Esophagus (tissue), 2 donors: ENCODE results near the gene TEC. TPM values are rescaled to one million over a fixed set of nuclear protein-coding genes. Genes with fewer than 3 reads are reported as not detected.
"Not testable (repeated sequence)": the region's sequence is repeated elsewhere in the genome, so short reads cannot be mapped to it uniquely, and the experiment has no call there.

ENCODE experiments used
- H3K27ac ChIP-seq, 2 donors: one replicate each; pipeline ENCODE4 v1.5.1; 2013; ENCODE audit warnings: low read depth in 2 of 2, mild to moderate bottlenecking in 2 of 2, inconsistent platforms in 1 of 2, low read length in 1 of 2, moderate library complexity in 1 of 2
- H3K27me3 ChIP-seq, 2 donors: one replicate each; pipeline ENCODE4 v1.6.1; 2013; ENCODE audit warnings: low read length in 2 of 2, control low read depth in 1 of 2, mild to moderate bottlenecking in 1 of 2; ENCODE audit not compliant: insufficient read depth in 2 of 2, control insufficient read depth in 1 of 2
- H3K36me3 ChIP-seq, 2 donors: one replicate each; pipeline ENCODE4 v1.6.1; 2013; ENCODE audit warnings: low read length in 1 of 2; ENCODE audit not compliant: control insufficient read depth in 2 of 2, insufficient read depth in 2 of 2
- H3K4me1 ChIP-seq, 2 donors: one replicate each; pipeline ENCODE4 v1.6.1; 2013; ENCODE audit warnings: low read length in 1 of 2; ENCODE audit not compliant: control insufficient read depth in 2 of 2, insufficient read depth in 2 of 2
- H3K4me3 ChIP-seq, 2 donors: one replicate each; pipeline ENCODE4 v1.5.1; 2013; ENCODE audit warnings: low read length in 2 of 2, mild to moderate bottlenecking in 2 of 2, low read depth in 1 of 2, moderate library complexity in 1 of 2
- H3K9me3 ChIP-seq, 2 donors: one replicate each; pipeline ENCODE4 v1.6.1; 2013; ENCODE audit warnings: mild to moderate bottlenecking in 2 of 2, low read depth in 1 of 2, low read length in 1 of 2, moderate library complexity in 1 of 2; ENCODE audit not compliant: control insufficient read depth in 2 of 2, insufficient read depth in 1 of 2
- WGBS, 2 donors: extraction: QIAGEN DNeasy Blood & Tissue Kit; methylation state at CpG; one replicate each; pipeline ENCODE4 v1.1.7; 2013; 5-methylcytosine and 5-hydroxymethylcytosine counted together
- polyA plus RNA-seq, 2 donors: library from polyadenylated mRNA; stranded (reverse); fragments of 200-250 nt; gene quantifications; one replicate each; pipeline ENCODE4 v1.2.3, GENCODE V29; 2013
- donor health status: healthy with polysubstance abuse.
- donor health status: Bipolar disorder and iron deficiency.

TEC gene
- polyA plus RNA-seq, 2 donors: 5.0 to 5.3 TPM

GRCh38 chr4:48297256-48297846 is 27.7 kb upstream of the TEC start:
- 92% methylated on average over 2 of the region's 2 CpGs for WGBS, 2 donors
- Histone ChIP-seq H3K9me3 (no peaks in the 10 kb centered on the region), H3K4me1 (no peaks in the 10 kb centered on the region), H3K27me3 (no peaks in the 10 kb centered on the region), H3K27ac (no peak overlapping the region), H3K36me3 (no peaks in the 10 kb centered on the region), H3K4me3 (no peak overlapping the region)

- Histone ChIP-seq H3K4me1 (no peaks in the 10 kb centered on the region), H3K27me3 (no peaks in the 10 kb centered on the region), H3K36me3 (no peaks in the 10 kb centered on the region), H3K9me3 (no peaks in the 10 kb centered on the region), H3K4me3 (no peak overlapping the region), H3K27ac (no peak overlapping the region)
- WGBS, 2 donors: 73% methylated on average over 6 of the region's 6 CpGs
Measured at GRCh38 chr4:48296365-48296764, 26.7 kb upstream of the TEC start.

GRCh38 chr4:48295116-48295515 is 25.5 kb upstream of the TEC start:
- Histone ChIP-seq H3K9me3 (no peaks in the 10 kb centered on the region), H3K4me1 (no peaks in the 10 kb centered on the region), H3K36me3 (no peaks in the 10 kb centered on the region), H3K4me3 (no peak overlapping the region), H3K27me3 (no peaks in the 10 kb centered on the region), H3K27ac (no peak overlapping the region)

- not testable (repeated sequence) for H3K27me3 ChIP-seq, H3K27ac ChIP-seq, H3K4me3 ChIP-seq, H3K4me1 ChIP-seq, H3K9me3 ChIP-seq, H3K36me3 ChIP-seq
- 96 to 97% methylated on average over 24 to 40 of the region's 40 CpGs for WGBS, 2 donors
Measured at GRCh38 chr4:48292218-48292790, 22.7 kb upstream of the TEC start.

- Histone ChIP-seq H3K36me3 (no peaks in the 10 kb centered on the region), H3K4me3 (no peak overlapping the region), H3K27ac (no peak overlapping the region), H3K27me3 (no peaks in the 10 kb centered on the region), H3K4me1 (no peaks in the 10 kb centered on the region), H3K9me3 (no peaks in the 10 kb centered on the region)
- 51 to 53% methylated on average over 5 of the region's 5 CpGs for WGBS, 2 donors
Measured at GRCh38 chr4:48290146-48290772, 20.6 kb upstream of the TEC start.

- not testable (repeated sequence) for H3K4me1 ChIP-seq, H3K27me3 ChIP-seq, H3K36me3 ChIP-seq, H3K9me3 ChIP-seq, H3K27ac ChIP-seq, H3K4me3 ChIP-seq
- WGBS, 2 donors: 91% methylated on average over 2 of the region's 2 CpGs
Measured at GRCh38 chr4:48286060-48286459, 16.4 kb upstream of the TEC start.

GRCh38 chr4:48285640-48286039 is 16.0 kb upstream of the TEC start:
- H3K9me3 ChIP-seq, H3K27me3 ChIP-seq, H3K4me3 ChIP-seq, H3K4me1 ChIP-seq, H3K27ac ChIP-seq, H3K36me3 ChIP-seq: not testable (repeated sequence)
- 43 to 50% methylated on average over 5 of the region's 5 CpGs for WGBS, 2 donors

GRCh38 chr4:48275686-48276085 is 6.0 kb upstream of the TEC start:
- peaks cover 0 to 4% of the 10 kb centered on the region in 2 donors for H3K9me3 ChIP-seq
- no peak overlapping the region for H3K27ac ChIP-seq
- H3K4me3 ChIP-seq: no peak overlapping the region
- no peaks in the 10 kb centered on the region for H3K27me3 ChIP-seq
- no peaks in the 10 kb centered on the region for H3K4me1 ChIP-seq
- WGBS, 2 donors: 81 to 83% methylated on average over 2 of the region's 2 CpGs
- no peaks in the 10 kb centered on the region for H3K36me3 ChIP-seq

- Histone ChIP-seq H3K27me3 (no peaks in the 10 kb centered on the region), H3K9me3 (peaks cover 0 to 4% of the 10 kb centered on the region in 2 donors), H3K4me3 (no peak overlapping the region), H3K36me3 (no peaks in the 10 kb centered on the region), H3K4me1 (no peaks in the 10 kb centered on the region), H3K27ac (no peak overlapping the region)
- 56 to 58% methylated on average over 3 of the region's 3 CpGs for WGBS, 2 donors
Measured at GRCh38 chr4:48275247-48275646, 5.6 kb upstream of the TEC start.

GRCh38 chr4:48271626-48272025 is 2.0 kb upstream of the TEC start:
- H3K36me3 ChIP-seq: no peaks in the 10 kb centered on the region
- no peak overlapping the region for H3K4me3 ChIP-seq
- H3K9me3 ChIP-seq: no peaks in the 10 kb centered on the region
- WGBS, 2 donors: 93 to 94% methylated on average over 11 of the region's 11 CpGs
- peaks cover 0 to 3% of the 10 kb centered on the region in 2 donors for H3K4me1 ChIP-seq
- no peaks in the 10 kb centered on the region for H3K27me3 ChIP-seq
- H3K27ac ChIP-seq: no peak overlapping the region
